PFSK-1 (cell line): Measurements from ENCODE around the gene ZNF618.

Experiments
- POLR2AphosphoS5 ChIP-seq: IDR thresholded peaks from 2 replicates; pipeline ENCODE4 v1.6.1; 2012; ENCODE audit warnings: low read depth, mild to moderate bottlenecking, control low read depth, low read length, moderate library complexity
- SIN3A ChIP-seq: IDR thresholded peaks from 2 replicates; pipeline ENCODE4 v1.6.1; 2012; ENCODE audit warnings: mild to moderate bottlenecking, low read length, moderate library complexity, borderline replicate concordance; ENCODE audit not compliant: insufficient read depth
- TF ChIP-seq, protein P1 (sequence below), 2 experiments: IDR thresholded peaks; 2 replicates each; pipeline versions ENCODE4 v1.6.1 to v1.8.0; 2011 to 2012; ENCODE audit warnings: low read depth in 2 of 2, low read length in 2 of 2, control low read depth in 1 of 2, inconsistent platforms in 1 of 2, mild to moderate bottlenecking in 1 of 2, moderate library complexity in 1 of 2; ENCODE audit not compliant: insufficient read depth in 1 of 2

DNA sequence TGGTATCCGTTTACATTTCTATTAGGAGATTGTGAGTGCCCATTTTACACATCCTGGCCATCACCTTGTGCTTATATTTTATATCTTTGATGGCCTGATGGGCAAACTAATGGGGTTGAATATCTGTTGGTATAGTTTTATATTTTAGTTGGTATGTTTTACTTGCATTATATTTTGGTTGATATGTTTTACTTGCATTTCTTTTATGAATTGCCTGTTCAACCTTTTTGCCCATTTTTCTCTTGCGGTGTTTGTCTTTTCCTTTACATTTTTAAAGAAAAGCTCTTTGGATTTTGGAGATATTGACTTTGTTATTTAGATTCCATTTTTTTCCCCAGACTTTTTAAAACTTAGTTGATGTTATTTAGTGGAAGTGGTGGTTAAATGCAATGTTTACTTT is 14.6 kb downstream of the ZNF618 start:
- TF ChIP-seq SIN3A = no peak
- TF ChIP-seq, protein P1, sequence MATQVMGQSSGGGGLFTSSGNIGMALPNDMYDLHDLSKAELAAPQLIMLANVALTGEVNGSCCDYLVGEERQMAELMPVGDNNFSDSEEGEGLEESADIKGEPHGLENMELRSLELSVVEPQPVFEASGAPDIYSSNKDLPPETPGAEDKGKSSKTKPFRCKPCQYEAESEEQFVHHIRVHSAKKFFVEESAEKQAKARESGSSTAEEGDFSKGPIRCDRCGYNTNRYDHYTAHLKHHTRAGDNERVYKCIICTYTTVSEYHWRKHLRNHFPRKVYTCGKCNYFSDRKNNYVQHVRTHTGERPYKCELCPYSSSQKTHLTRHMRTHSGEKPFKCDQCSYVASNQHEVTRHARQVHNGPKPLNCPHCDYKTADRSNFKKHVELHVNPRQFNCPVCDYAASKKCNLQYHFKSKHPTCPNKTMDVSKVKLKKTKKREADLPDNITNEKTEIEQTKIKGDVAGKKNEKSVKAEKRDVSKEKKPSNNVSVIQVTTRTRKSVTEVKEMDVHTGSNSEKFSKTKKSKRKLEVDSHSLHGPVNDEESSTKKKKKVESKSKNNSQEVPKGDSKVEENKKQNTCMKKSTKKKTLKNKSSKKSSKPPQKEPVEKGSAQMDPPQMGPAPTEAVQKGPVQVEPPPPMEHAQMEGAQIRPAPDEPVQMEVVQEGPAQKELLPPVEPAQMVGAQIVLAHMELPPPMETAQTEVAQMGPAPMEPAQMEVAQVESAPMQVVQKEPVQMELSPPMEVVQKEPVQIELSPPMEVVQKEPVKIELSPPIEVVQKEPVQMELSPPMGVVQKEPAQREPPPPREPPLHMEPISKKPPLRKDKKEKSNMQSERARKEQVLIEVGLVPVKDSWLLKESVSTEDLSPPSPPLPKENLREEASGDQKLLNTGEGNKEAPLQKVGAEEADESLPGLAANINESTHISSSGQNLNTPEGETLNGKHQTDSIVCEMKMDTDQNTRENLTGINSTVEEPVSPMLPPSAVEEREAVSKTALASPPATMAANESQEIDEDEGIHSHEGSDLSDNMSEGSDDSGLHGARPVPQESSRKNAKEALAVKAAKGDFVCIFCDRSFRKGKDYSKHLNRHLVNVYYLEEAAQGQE (IDR thresholded peaks at IDR 0.05; ENCODE audit: insufficient read depth in 1 of 2, low read depth in 2 of 2, low read length in 2 of 2) = no peak
- no peak for TF ChIP-seq POLR2AphosphoS5
